Esophagus mucosa (tissue), 1 donor: ENCODE measurements around the gene TDRD9. TPM values are rescaled to one million over a fixed set of nuclear protein-coding genes. Genes with fewer than 3 reads are reported as not detected.

Experiments used
- total RNA-seq: library from RNA; stranded (reverse); gene quantifications from one replicate; pipeline ENCODE4 v1.2.4, GENCODE V29; 2023
- donor health status: DM: yes; HTN: yes; CAD: no.

The TDRD9 gene
- total RNA-seq, 1 donor from 2014 or later, result 0.16 TPM

Other genes with a start within 250 kb of the TDRD9 start
- gene XRCC3, start 213.0 kb upstream of the TDRD9 start, total RNA-seq, result 11.3 TPM
- gene ZFYVE21, start 212.6 kb upstream of the TDRD9 start, total RNA-seq, result 58.8 TPM
- gene PPP1R13B, start 80.9 kb upstream of the TDRD9 start, total RNA-seq, result 35.9 TPM
- gene RD3L, start 14.1 kb downstream of the TDRD9 start, total RNA-seq, result not detected
- 59.2 TPM for gene ASPG, start 157.2 kb downstream of the TDRD9 start, total RNA-seq
- gene KIF26A, start 210.1 kb downstream of the TDRD9 start, total RNA-seq, result 1.00 TPM